Testis (tissue), 3 donors: ENCODE results near the gene ENTPD6. TPM values are rescaled to one million over a fixed set of nuclear protein-coding genes. Genes with fewer than 3 reads are reported as not detected.

Experiments
- DNase-seq: peaks from one replicate; pipeline ENCODE4 v3.0.0-alpha.2; 2019
- H3K27ac ChIP-seq, 2 donors: fragments of 200-600 bp; sonication (generic); one replicate each; pipeline ENCODE4 v1.5.1; 2019
- H3K27me3 ChIP-seq: fragments of 200-600 bp; sonication (generic); one replicate; pipeline ENCODE4 v1.5.1; 2019
- H3K36me3 ChIP-seq: fragments of 200-600 bp; sonication (generic); one replicate; pipeline ENCODE4 v1.5.1; 2017; ENCODE audit warnings: low read depth; ENCODE audit errors: missing control alignments
- H3K4me1 ChIP-seq: fragments of 200-600 bp; sonication (generic); one replicate; pipeline ENCODE4 v1.5.1; 2019
- H3K4me3 ChIP-seq, 2 donors: fragments of 200-600 bp; sonication (generic); one replicate each; pipeline ENCODE4 v1.5.1; 2017 to 2019
- H3K9me3 ChIP-seq: fragments of 200-600 bp; sonication (generic); one replicate; pipeline ENCODE4 v1.5.1; 2017
- POLR2A ChIP-seq: fragments of 450-650 bp; IDR thresholded peaks from one replicate; pipeline ENCODE4 v1.6.1; 2017; ENCODE audit warnings: antibody characterized with exemption, mild to moderate bottlenecking, moderate library complexity
- WGBS, 2 donors: methylation state at CpG; one replicate each; pipeline ENCODE4 v1.1.5; 2018; 5-methylcytosine and 5-hydroxymethylcytosine counted together
- intact Hi-C: fragments of 100-400 bp; cut with DNase I; formaldehyde crosslinking; loops from one replicate; pipeline ENCODE4 v1.15.1; 2023; ENCODE audit warnings: low total_unique reads
- polyA plus RNA-seq: library from polyadenylated mRNA; stranded (reverse); fragments of 350-450 nt; fragmentation: Illumina TruSeq; extraction: RNeasy Lipid Tissue Mini Kit (QIAGEN cat#74804); gene quantifications from one replicate; pipeline ENCODE4 v1.2.3, GENCODE V29; 2014; ENCODE audit warnings: low read depth, low replicate concordance; ENCODE audit not compliant: insufficient read depth
- total RNA-seq, 2 donors: library from RNA; depleted of rRNA; stranded (reverse); fragments of >200 nt; gene quantifications; one replicate each; pipeline ENCODE4 v1.2.3, GENCODE V29; 2016
- TF ChIP-seq, protein P1 (sequence below), 3 experiments: fragments of 450-650 bp in 2 of 3; fragments of 200-600 bp in 1 of 3; sonication (generic) in 1 of 3; IDR thresholded peaks; one replicate each; pipeline ENCODE4 v1.5.1; 2016 to 2019; ENCODE audit warnings: antibody characterized with exemption in 3 of 3, mild to moderate bottlenecking in 2 of 3, moderate library complexity in 1 of 3

ENTPD6 gene
- total and polyA plus RNA-seq, 3 donors from 2014 or later: 80.7 to 204 (median 157) TPM

DNA sequence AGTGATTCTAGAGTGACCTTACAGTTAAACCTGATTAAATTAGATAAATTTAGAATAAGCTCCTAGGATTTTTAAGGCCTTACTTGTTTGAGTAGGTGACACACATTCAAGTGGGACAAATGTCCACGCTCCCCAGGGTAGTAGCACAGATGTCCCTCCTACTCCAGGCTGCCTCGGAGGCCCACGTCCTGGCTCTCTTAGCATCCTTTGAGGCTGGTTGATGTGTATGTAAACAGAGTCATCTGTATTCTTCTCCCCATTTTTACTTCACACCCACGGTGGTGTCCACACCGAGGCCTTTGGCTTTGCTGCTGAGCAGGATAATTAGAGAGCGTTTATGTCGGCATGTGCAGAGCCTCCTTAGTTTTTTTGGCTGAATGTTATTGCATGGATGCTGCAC, 15.8 kb downstream of the ENTPD6 start:
- H3K27ac ChIP-seq: no peak overlapping the region
- TF ChIP-seq POLR2A: no peak
- TF ChIP-seq, protein P1, sequence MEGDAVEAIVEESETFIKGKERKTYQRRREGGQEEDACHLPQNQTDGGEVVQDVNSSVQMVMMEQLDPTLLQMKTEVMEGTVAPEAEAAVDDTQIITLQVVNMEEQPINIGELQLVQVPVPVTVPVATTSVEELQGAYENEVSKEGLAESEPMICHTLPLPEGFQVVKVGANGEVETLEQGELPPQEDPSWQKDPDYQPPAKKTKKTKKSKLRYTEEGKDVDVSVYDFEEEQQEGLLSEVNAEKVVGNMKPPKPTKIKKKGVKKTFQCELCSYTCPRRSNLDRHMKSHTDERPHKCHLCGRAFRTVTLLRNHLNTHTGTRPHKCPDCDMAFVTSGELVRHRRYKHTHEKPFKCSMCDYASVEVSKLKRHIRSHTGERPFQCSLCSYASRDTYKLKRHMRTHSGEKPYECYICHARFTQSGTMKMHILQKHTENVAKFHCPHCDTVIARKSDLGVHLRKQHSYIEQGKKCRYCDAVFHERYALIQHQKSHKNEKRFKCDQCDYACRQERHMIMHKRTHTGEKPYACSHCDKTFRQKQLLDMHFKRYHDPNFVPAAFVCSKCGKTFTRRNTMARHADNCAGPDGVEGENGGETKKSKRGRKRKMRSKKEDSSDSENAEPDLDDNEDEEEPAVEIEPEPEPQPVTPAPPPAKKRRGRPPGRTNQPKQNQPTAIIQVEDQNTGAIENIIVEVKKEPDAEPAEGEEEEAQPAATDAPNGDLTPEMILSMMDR (IDR thresholded peaks at IDR 0.05): no peak
- H3K4me1 ChIP-seq: peaks cover 13% of the 10 kb centered on the region
- intact Hi-C loops: no loop called here
- H3K36me3 ChIP-seq: no peaks in the 10 kb centered on the region
- H3K4me3 ChIP-seq: no peak overlapping the region
- WGBS, 2 donors: 75 to 82% methylated on average over 7 of the region's 7 CpGs
- H3K9me3 ChIP-seq: no peaks in the 10 kb centered on the region
- no peak for DNase-seq
- H3K27me3 ChIP-seq: no peaks in the 10 kb centered on the region

DNA sequence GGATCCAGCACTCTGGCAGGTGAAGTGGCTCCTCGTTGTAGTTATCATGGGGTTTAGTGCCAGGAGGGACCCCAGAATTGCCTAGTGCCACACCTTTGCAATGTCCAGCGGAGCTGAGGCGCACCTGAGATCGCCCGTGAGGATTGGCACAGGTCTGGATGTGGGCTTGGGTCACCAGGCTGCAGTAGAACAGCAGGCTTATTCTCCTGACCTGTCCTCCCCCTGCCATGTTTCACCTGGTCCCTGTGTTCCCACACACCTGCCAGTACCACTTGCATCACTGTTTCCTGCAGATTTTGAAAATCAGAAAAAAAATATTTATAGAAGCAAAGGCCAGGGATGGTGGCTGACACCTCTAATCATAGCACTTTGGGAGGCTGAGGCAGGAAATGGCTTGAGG, 16.7 kb downstream of the ENTPD6 start:
- no peak for DNase-seq
- H3K4me1 ChIP-seq: peaks cover 11% of the 10 kb centered on the region
- H3K27ac ChIP-seq: no peak overlapping the region
- TF ChIP-seq, protein P1 (IDR thresholded peaks at IDR 0.05): no peak
- TF ChIP-seq POLR2A: no peak
- H3K9me3 ChIP-seq: no peaks in the 10 kb centered on the region
- H3K36me3 ChIP-seq: no peaks in the 10 kb centered on the region
- WGBS, 2 donors: 84% methylated on average over 4 to 5 of the region's 5 CpGs
- H3K27me3 ChIP-seq: no peaks in the 10 kb centered on the region
- no peak overlapping the region for H3K4me3 ChIP-seq
- intact Hi-C loops: no loop called here

DNA sequence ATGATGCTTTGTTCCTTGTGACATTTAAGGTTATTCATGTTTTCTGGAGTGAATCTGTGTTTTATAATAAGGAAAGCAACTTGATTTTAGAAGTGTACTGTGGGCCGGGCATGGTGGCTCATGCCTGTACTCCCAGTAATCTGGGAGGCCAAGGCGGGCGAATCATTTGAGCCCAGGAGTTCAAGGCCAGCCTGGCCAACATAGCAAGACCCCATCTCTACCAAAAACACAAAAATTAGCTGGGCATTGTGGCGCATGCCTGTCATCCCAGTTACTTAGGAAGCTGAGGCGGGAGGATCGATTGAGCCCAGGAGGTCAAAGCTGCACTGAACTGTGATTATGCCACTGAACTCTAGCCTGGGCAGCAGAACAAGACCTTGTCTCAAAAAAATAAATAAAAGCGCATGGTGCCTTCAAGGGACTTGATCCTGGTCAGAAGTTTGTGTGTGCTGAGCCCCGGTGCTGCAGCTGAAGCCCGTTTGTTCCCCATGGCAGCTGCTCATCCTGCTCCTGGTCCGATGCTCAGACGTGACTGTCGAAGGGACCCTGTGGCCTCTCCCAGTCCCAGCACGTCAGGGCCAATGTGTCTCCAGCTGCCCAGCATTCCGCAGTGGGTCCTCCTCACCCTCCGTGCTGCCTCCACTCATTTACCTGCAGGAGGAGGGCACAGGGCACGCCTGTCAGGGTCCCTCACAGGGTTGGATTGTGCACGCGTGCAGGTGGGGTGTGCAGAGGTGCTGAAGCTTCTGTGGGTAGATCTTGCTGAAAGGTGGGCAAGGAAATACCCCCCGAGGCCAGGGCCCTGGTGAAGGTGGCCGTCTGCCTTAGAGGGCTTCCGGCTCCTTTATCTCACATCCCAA, 18.3 kb downstream of the ENTPD6 start:
- Histone ChIP-seq H3K4me3 (no peak overlapping the region), H3K4me1 (peaks cover 7% of the 10 kb centered on the region), H3K9me3 (no peaks in the 10 kb centered on the region), H3K27me3 (no peaks in the 10 kb centered on the region), H3K27ac (no peak overlapping the region), H3K36me3 (no peaks in the 10 kb centered on the region)
- intact Hi-C loops: no loop called here
- TF ChIP-seq, protein P1 (IDR thresholded peaks at IDR 0.05): no peak
- TF ChIP-seq POLR2A: no peak
- no peak for DNase-seq
- 93 to 95% methylated on average over 21 of the region's 21 CpGs for WGBS, 2 donors

DNA sequence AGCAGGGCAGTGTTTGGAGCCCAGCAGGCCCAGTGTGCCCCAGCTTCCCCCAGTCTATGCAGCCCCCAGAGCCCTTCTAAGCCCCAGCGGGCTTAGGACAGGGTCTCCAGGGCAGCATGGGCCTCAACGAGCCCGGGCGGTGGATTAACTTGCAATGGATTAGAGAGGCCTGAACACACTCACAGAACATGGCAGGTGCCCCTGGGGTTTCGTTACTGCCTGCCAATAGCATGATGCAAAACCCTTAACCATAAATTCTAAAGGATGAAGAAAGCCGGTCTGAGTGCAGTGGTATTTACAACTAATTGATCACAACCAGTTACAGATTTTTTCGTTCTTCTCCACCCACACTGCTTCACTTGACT, 18.9 kb downstream of the ENTPD6 start:
- Histone ChIP-seq H3K4me1 (peaks cover 13% of the 10 kb centered on the region), H3K4me3 (no peak overlapping the region), H3K36me3 (no peaks in the 10 kb centered on the region), H3K27me3 (no peaks in the 10 kb centered on the region), H3K27ac (no peak overlapping the region), H3K9me3 (no peaks in the 10 kb centered on the region)
- intact Hi-C loops: no loop called here
- WGBS, 2 donors: 75 to 84% methylated on average over 7 of the region's 7 CpGs
- no peak for DNase-seq
- TF ChIP-seq, protein P1 (IDR thresholded peaks at IDR 0.05): no peak
- no peak for TF ChIP-seq POLR2A

DNA sequence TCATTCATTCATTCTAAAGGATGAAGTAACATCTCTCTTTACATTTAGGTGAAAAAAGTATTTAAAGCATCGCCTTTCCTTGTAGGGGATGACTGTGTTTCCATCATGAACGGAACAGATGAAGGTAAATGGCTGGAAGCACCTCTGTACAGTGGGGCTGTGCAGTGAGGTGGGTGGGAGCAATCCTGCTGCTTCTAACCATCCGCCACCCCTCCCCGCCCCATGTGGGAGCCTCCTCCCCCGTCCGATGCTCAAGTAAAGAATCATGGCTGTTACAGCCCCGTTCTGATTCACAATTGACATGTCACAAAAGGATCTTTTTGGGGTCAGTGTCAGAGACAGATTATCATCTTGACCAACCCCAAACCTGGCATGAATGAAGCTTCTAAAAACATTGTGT, 19.3 kb downstream of the ENTPD6 start:
- no peak overlapping the region for H3K4me3 ChIP-seq
- peaks cover 16% of the 10 kb centered on the region for H3K4me1 ChIP-seq
- WGBS, 2 donors: 88 to 95% methylated on average over 7 of the region's 7 CpGs
- intact Hi-C loops: no loop called here
- H3K27ac ChIP-seq: no peak overlapping the region
- H3K27me3 ChIP-seq: no peaks in the 10 kb centered on the region
- no peaks in the 10 kb centered on the region for H3K9me3 ChIP-seq
- DNase-seq: no peak
- no peak for TF ChIP-seq POLR2A
- TF ChIP-seq, protein P1 (IDR thresholded peaks at IDR 0.05): no peak
- no peaks in the 10 kb centered on the region for H3K36me3 ChIP-seq
